ENCODE measurements around the gene MAD1L1. TPM values are rescaled to one million over a fixed set of nuclear protein-coding genes. Genes with fewer than 3 reads are reported as not detected.

MAD1L1 gene
- total and polyA plus RNA-seq, 8 donors, result 12.8 to 469 (median 27.3) TPM

GRCh38 chr7:2152646-2153045 lies 80.1 kb downstream of the MAD1L1 start:
- Histone ChIP-seq H3K4me1 (peaks cover 10 to 16% (median 13%) of the 10 kb centered on the region in 4 donors), H3K9me3 (no peaks in the 10 kb centered on the region), H3K27me3 (no peaks in the 10 kb centered on the region), H3K27ac (no peak overlapping the region), H3K36me3 (peaks cover 0 to 16% (median 8%) of the 10 kb centered on the region in 4 donors), H3K4me3 (no peak overlapping the region)
- 87 to 97% (median 97%) methylated on average over 9 of the region's 9 CpGs for WGBS, 5 donors
- no peak for DNase-seq
- TF ChIP-seq CTCF (IDR thresholded peaks at IDR 0.05) (no peak), POLR2A (IDR thresholded peaks at IDR 0.05) (no peak), EP300 (IDR thresholded peaks at IDR 0.05) (no peak), POLR2AphosphoS5 (IDR thresholded peaks at IDR 0.05) (no peak)
- intact Hi-C loops (cut with DNase I; ENCODE audit: low total_unique reads), result no loop called here

GRCh38 chr7:2151801-2152612 lies 80.7 kb downstream of the MAD1L1 start:
- no peak for DNase-seq
- no peak overlapping the region for H3K27ac ChIP-seq
- H3K4me3 ChIP-seq, result no peak overlapping the region
- WGBS, 5 donors, result 95 to 98% (median 98%) methylated on average over 16 to 24 of the region's 24 CpGs
- intact Hi-C loops (cut with DNase I; ENCODE audit: low total_unique reads), result no loop called here
- H3K4me1 ChIP-seq, result peaks cover 4 to 10% (median 7%) of the 10 kb centered on the region in 4 donors
- peaks cover 0 to 22% (median 14%) of the 10 kb centered on the region in 4 donors for H3K36me3 ChIP-seq
- no peak for TF ChIP-seq CTCF (IDR thresholded peaks at IDR 0.05)
- no peak for TF ChIP-seq POLR2A (IDR thresholded peaks at IDR 0.05)
- no peaks in the 10 kb centered on the region for H3K9me3 ChIP-seq
- H3K27me3 ChIP-seq, result no peaks in the 10 kb centered on the region

GRCh38 chr7:2151237-2151636 lies 81.5 kb downstream of the MAD1L1 start:
- no peaks in the 10 kb centered on the region for H3K27me3 ChIP-seq
- intact Hi-C loops (cut with DNase I; ENCODE audit: low total_unique reads), result no loop called here
- H3K27ac ChIP-seq, result no peak overlapping the region
- H3K36me3 ChIP-seq, result peaks cover 0 to 30% (median 22%) of the 10 kb centered on the region in 4 donors
- H3K4me1 ChIP-seq, result peaks cover 0 to 2% (median under 1%) of the 10 kb centered on the region in 4 donors
- WGBS, 5 donors, result 88 to 93% (median 91%) methylated on average over 8 of the region's 8 CpGs
- DNase-seq, result no peak
- no peak overlapping the region for H3K4me3 ChIP-seq
- no peak for TF ChIP-seq POLR2AphosphoS5 (IDR thresholded peaks at IDR 0.05)
- no peak for TF ChIP-seq EP300 (IDR thresholded peaks at IDR 0.05)
- TF ChIP-seq CTCF (IDR thresholded peaks at IDR 0.05), result no peak
- no peak for TF ChIP-seq POLR2A (IDR thresholded peaks at IDR 0.05)
- no peaks in the 10 kb centered on the region for H3K9me3 ChIP-seq

GRCh38 chr7:2150445-2150815 lies 82.3 kb downstream of the MAD1L1 start:
- Histone ChIP-seq H3K9me3 (no peaks in the 10 kb centered on the region), H3K36me3 (peaks cover 4 to 38% (median 30%) of the 10 kb centered on the region in 4 donors), H3K27me3 (no peaks in the 10 kb centered on the region), H3K27ac (no peak overlapping the region), H3K4me1 (no peaks in the 10 kb centered on the region), H3K4me3 (no peak overlapping the region)
- intact Hi-C loops (cut with DNase I; ENCODE audit: low total_unique reads), result no loop called here
- 88 to 97% (median 94%) methylated on average over 9 to 10 of the region's 10 CpGs for WGBS, 5 donors
- no peak for TF ChIP-seq POLR2A (IDR thresholded peaks at IDR 0.05)
- no peak for DNase-seq
